ENCODE measurements around the gene FREM3. TPM values are rescaled to one million over a fixed set of nuclear protein-coding genes. Genes with fewer than 3 reads are reported as not detected.

The FREM3 gene
- total and polyA plus RNA-seq, 2 of the 8 experiments (the other 6 are each of a cell fraction or from before 2014, with no cell fraction given), result 0.03 to 0.11 TPM

DNA sequence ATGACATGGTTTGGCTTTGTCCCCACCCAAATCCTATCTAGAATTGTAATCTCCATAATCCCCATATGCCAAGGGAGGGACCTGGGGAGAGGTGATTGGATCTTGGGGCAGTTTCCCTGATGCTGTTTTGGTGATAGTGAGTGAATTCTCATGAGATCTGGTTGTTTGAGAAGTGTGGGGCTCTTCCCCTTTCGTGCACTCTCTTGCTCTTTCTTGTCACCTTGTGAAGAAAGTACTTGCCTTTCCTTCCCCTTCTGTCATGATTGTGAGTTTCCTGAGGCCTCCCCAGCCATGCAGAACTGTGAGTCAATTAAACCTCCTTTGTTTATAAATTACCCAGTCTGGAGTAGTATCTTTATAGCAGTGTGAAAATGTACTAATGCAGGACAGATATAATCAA is 36.4 kb upstream of the FREM3 start:
- Histone ChIP-seq H3K27ac (ENCODE audit: low read depth, low read length) (no peak overlapping the region), H4K8ac (ENCODE audit: extremely low read depth, insufficient read depth, low read length) (no peak overlapping the region), H3K23ac (ENCODE audit: insufficient read length) (no peak overlapping the region), H3K4me2 (ENCODE audit: insufficient read depth in 1 of 2, low read depth in 2 of 2, low read length in 2 of 2) (no peak overlapping the region), H2AK5ac (ENCODE audit: low read depth, low read length) (no peak overlapping the region), H3K4ac (replicated peaks; ENCODE audit: insufficient read length, low read depth, low read length) (no peak overlapping the region), H2BK20ac (ENCODE audit: low read length) (no peak overlapping the region), H3K14ac (ENCODE audit: insufficient read length) (no peak overlapping the region), H2BK5ac (ENCODE audit: low read depth, low read length) (no peak overlapping the region), H2BK120ac (replicated peaks; ENCODE audit: low read depth, low read length) (no peak overlapping the region), H3K9me3 (ENCODE audit: insufficient read depth in 2 of 2, low read depth in 1 of 2, low read length in 1 of 2) (no peaks in the 10 kb centered on the region), H3K9ac (replicated peaks in 1 of 4; ENCODE audit: extremely low read depth in 1 of 4, low read depth in 3 of 4, low read length in 3 of 4) (no peak overlapping the region), H3K27me3 (replicated peaks in 1 of 4; ENCODE audit: control insufficient read depth in 3 of 4, extremely low read depth in 1 of 4, insufficient read depth in 3 of 4, low read length in 3 of 4) (no peaks in the 10 kb centered on the region), H2BK12ac (ENCODE audit: low read depth, low read length) (no peak overlapping the region), H4K91ac (replicated peaks; ENCODE audit: insufficient read length, low read length) (no peak overlapping the region), H2AFZ (ENCODE audit: low read length) (no peak overlapping the region), H3K23me2 (ENCODE audit: low read depth, low read length) (no peaks in the 10 kb centered on the region), H3K4me1 (replicated peaks in 1 of 4; ENCODE audit: control insufficient read depth in 3 of 4, insufficient read depth in 4 of 4, low read length in 3 of 4) (no peaks in the 10 kb centered on the region), H4K20me1 (replicated peaks in 1 of 2; ENCODE audit: control insufficient read depth in 1 of 2, insufficient read depth in 2 of 2, low read length in 2 of 2) (no peaks in the 10 kb centered on the region), H2BK15ac (ENCODE audit: low read length) (no peak overlapping the region), H4K5ac (ENCODE audit: insufficient read length, low read depth, low read length) (no peak overlapping the region), H3K79me1 (ENCODE audit: low read depth, low read length) (no peaks in the 10 kb centered on the region), H3K4me3 (ENCODE audit: extremely low read depth in 1 of 4, insufficient read depth in 2 of 4, low read depth in 3 of 4, low read length in 4 of 4) (no peak overlapping the region), H3K56ac (replicated peaks; ENCODE audit: insufficient read length, low read depth, low read length) (no peak overlapping the region), H3K18ac (ENCODE audit: extremely low read depth, low read length) (no peak overlapping the region), H3K36me3 (ENCODE audit: control insufficient read depth in 2 of 4, insufficient read depth in 4 of 4, low read length in 3 of 4) (no peaks in the 10 kb centered on the region), H3K79me2 (ENCODE audit: control insufficient read depth in 1 of 2, insufficient read depth in 2 of 2, low read length in 2 of 2) (no peaks in the 10 kb centered on the region)
- ChIA-PET POLR2A (ENCODE audit: partially characterized antibody) (no interaction called here), CTCF (ENCODE audit: partially characterized antibody) (no interaction called here)
- FAIRE-seq (no peak), DNase-seq (ENCODE audit: low read depth in 1 of 2, low spot score in 2 of 2) (no peak)
- WGBS, 2 experiments (ENCODE audit: extremely low coverage in 1 of 2, insufficient coverage in 1 of 2, insufficient read length in 1 of 2, insufficient replicate concordance in 2 of 2, low coverage in 1 of 2, low lambda C conversion rate in 2 of 2, missing lambda C conversion rate in 1 of 2), result 67% methylated on average over 1 of the region's 1 CpG; no CpG with 5 or more reads in 1 of the 2 experiments
- no peak for TF ChIP-seq POU5F1 (IDR thresholded peaks at IDR 0.05; ENCODE audit: low read depth, low read length)
- TF ChIP-seq KDM5A (IDR thresholded peaks at IDR 0.05; ENCODE audit: low read length), result no peak
- TF ChIP-seq TBP (IDR thresholded peaks at IDR 0.05; ENCODE audit: low read depth, low read length), result no peak
- no peak for TF ChIP-seq TAF7 (optimal IDR thresholded peaks at IDR 0.05; ENCODE audit: borderline replicate concordance, low read depth, low read length)
- no peak for TF ChIP-seq BACH1 (IDR thresholded peaks at IDR 0.05; ENCODE audit: low read length)
- TF ChIP-seq, protein P1, sequence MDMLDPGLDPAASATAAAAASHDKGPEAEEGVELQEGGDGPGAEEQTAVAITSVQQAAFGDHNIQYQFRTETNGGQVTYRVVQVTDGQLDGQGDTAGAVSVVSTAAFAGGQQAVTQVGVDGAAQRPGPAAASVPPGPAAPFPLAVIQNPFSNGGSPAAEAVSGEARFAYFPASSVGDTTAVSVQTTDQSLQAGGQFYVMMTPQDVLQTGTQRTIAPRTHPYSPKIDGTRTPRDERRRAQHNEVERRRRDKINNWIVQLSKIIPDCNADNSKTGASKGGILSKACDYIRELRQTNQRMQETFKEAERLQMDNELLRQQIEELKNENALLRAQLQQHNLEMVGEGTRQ (IDR thresholded peaks at IDR 0.05; ENCODE audit: low read length), result no peak
- no peak for TF ChIP-seq JUN (IDR thresholded peaks at IDR 0.05; ENCODE audit: low read depth, low read length)
- TF ChIP-seq, protein P2, sequence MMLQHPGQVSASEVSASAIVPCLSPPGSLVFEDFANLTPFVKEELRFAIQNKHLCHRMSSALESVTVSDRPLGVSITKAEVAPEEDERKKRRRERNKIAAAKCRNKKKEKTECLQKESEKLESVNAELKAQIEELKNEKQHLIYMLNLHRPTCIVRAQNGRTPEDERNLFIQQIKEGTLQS (IDR thresholded peaks at IDR 0.05; ENCODE audit: insufficient read depth, low read depth, low read length), result no peak
- no peak for TF ChIP-seq NANOG (IDR thresholded peaks at IDR 0.05; ENCODE audit: insufficient read depth, low read depth, low read length, poor library complexity, severe bottlenecking)
- TF ChIP-seq RBBP5 (IDR thresholded peaks at IDR 0.05; ENCODE audit: borderline replicate concordance, low read depth, low read length), result no peak
- TF ChIP-seq RFX5 (IDR thresholded peaks at IDR 0.05; ENCODE audit: borderline replicate concordance, low read depth, low read length), result no peak
- TF ChIP-seq ZNF274 (IDR thresholded peaks at IDR 0.05; ENCODE audit: borderline replicate concordance, extremely low read depth, low read length), result no peak
- no peak for TF ChIP-seq RNF2 (IDR thresholded peaks at IDR 0.05; ENCODE audit: borderline replicate concordance, low read depth, low read length, missing control alignments, poor library complexity, severe bottlenecking)
